ENCODE data around the gene TRIM17. TPM values are rescaled to one million over a fixed set of nuclear protein-coding genes. Genes with fewer than 3 reads are reported as not detected.

The TRIM17 gene
- total RNA-seq, 1 donor from 2014 or later, result 6.3 TPM

- DNase-seq (ENCODE audit: low read depth, low spot score), result no peak
- H3K4me3 Mint-ChIP-seq, result no peak overlapping the region
- H3K9me3 Mint-ChIP-seq, result no peaks in the 10 kb centered on the region
- TF ChIP-seq, protein P1, sequence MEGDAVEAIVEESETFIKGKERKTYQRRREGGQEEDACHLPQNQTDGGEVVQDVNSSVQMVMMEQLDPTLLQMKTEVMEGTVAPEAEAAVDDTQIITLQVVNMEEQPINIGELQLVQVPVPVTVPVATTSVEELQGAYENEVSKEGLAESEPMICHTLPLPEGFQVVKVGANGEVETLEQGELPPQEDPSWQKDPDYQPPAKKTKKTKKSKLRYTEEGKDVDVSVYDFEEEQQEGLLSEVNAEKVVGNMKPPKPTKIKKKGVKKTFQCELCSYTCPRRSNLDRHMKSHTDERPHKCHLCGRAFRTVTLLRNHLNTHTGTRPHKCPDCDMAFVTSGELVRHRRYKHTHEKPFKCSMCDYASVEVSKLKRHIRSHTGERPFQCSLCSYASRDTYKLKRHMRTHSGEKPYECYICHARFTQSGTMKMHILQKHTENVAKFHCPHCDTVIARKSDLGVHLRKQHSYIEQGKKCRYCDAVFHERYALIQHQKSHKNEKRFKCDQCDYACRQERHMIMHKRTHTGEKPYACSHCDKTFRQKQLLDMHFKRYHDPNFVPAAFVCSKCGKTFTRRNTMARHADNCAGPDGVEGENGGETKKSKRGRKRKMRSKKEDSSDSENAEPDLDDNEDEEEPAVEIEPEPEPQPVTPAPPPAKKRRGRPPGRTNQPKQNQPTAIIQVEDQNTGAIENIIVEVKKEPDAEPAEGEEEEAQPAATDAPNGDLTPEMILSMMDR (conservative IDR thresholded peaks at IDR 0.05), result no peak
- H3K27ac Mint-ChIP-seq (ENCODE audit: unreplicated experiment), result no peak overlapping the region
- no peaks in the 10 kb centered on the region for H3K4me1 Mint-ChIP-seq
- no peaks in the 10 kb centered on the region for H3K36me3 Mint-ChIP-seq (ENCODE audit: low read depth)
- H3K27me3 Mint-ChIP-seq (ENCODE audit: low read depth), result no peaks in the 10 kb centered on the region
These were observed 45.5 kb downstream of the TRIM17 start for GRCh38 chr1:228370941-228371740.

GRCh38 chr1:228370439-228370940 is 46.2 kb downstream of the TRIM17 start:
- Mint-ChIP-seq H3K4me3 (no peak overlapping the region), H3K9me3 (no peaks in the 10 kb centered on the region), H3K27me3 (ENCODE audit: low read depth) (no peaks in the 10 kb centered on the region), H3K4me1 (no peaks in the 10 kb centered on the region), H3K27ac (ENCODE audit: unreplicated experiment) (no peak overlapping the region), H3K36me3 (ENCODE audit: low read depth) (no peaks in the 10 kb centered on the region)
- TF ChIP-seq, protein P1 (conservative IDR thresholded peaks at IDR 0.05), result no peak
- no peak for DNase-seq (ENCODE audit: low read depth, low spot score)

DNA sequence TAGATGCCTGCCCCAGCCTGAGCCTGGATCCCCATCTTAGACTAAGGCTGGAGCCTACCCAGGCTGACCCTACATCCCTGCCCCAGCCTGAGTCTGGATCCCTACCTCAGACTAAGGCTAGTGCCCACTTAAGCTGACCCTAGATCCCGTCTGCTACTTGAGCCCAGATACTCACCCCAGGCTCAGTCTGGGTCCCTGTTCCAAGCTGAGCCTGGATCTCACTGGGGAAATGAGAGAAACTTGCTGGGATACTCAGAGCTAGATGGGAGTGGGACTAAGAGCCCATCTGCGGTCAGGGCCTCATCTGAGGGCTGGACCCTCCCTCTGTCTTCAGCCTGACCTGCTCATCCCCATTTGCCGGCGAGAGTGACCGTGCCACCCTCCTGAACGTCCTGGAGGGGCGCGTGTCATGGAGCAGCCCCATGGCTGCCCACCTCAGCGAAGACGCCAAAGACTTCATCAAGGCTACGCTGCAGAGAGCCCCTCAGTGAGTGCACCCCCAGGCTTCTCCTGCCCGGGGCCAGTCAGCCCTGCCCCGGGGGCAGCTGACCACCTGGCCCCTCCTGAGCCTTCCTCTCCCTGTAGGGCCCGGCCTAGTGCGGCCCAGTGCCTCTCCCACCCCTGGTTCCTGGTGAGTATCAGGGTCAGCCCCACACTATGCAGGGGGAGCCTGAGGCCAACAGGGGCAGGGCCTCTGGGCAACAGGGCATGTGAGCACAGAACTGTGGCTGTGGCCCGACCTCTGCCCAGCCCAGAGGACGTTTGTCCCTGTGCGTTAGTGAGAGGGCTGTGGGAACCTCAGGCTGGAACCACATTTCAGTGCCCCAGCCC is 46.8 kb downstream of the TRIM17 start:
- Mint-ChIP-seq H3K27me3 (ENCODE audit: low read depth) (no peaks in the 10 kb centered on the region), H3K27ac (ENCODE audit: unreplicated experiment) (no peak overlapping the region)

GRCh38 chr1:228368801-228369607 is 47.7 kb downstream of the TRIM17 start:
- H3K4me1 Mint-ChIP-seq, result no peaks in the 10 kb centered on the region
- DNase-seq (ENCODE audit: low read depth, low spot score), result no peak
- H3K9me3 Mint-ChIP-seq, result no peaks in the 10 kb centered on the region
- TF ChIP-seq, protein P1 (conservative IDR thresholded peaks at IDR 0.05), result no peak
- no peaks in the 10 kb centered on the region for H3K36me3 Mint-ChIP-seq (ENCODE audit: low read depth)
- H3K27ac Mint-ChIP-seq (ENCODE audit: unreplicated experiment), result no peak overlapping the region
- no peaks in the 10 kb centered on the region for H3K27me3 Mint-ChIP-seq (ENCODE audit: low read depth)
- no peak overlapping the region for H3K4me3 Mint-ChIP-seq

More for the DNA sequence above, 46.8 kb downstream of the TRIM17 start:
- no peak for DNase-seq (ENCODE audit: low read depth, low spot score)
- Mint-ChIP-seq H3K4me3 (no peak overlapping the region), H3K4me1 (no peaks in the 10 kb centered on the region), H3K9me3 (no peaks in the 10 kb centered on the region), H3K36me3 (ENCODE audit: low read depth) (no peaks in the 10 kb centered on the region)
- TF ChIP-seq, protein P1 (conservative IDR thresholded peaks at IDR 0.05), result no peak

Data from neural crest cell (in vitro differentiated cells).